Measurements from ENCODE around the gene EXD3.

- TF ChIP-seq CTCF (IDR thresholded peaks at IDR 0.05) (no peak), POLR2A (IDR thresholded peaks at IDR 0.05) (no peak)
Observed at GRCh38 chr9:137319011-137319738, 103.8 kb downstream of the EXD3 start.
